Bronchial epithelial cell (primary cell): ENCODE data around the gene TANC1. TPM values are rescaled to one million over a fixed set of nuclear protein-coding genes. Genes with fewer than 3 reads are reported as not detected.

Experiments
- DNase-seq: peaks from one replicate; pipeline ENCODE4 v3.0.0-alpha.2; 2010; ENCODE audit warnings: low read depth
- FAIRE-seq: peaks from 2 replicates; lab custom pipeline; 2011; peaks lifted over from hg19 to GRCh38; lab: Jason Lieb, UNC
- H3K27me3 ChIP-seq: 2 replicates; pipeline ENCODE4 v1.5.1; 2011; ENCODE audit warnings: low read length; ENCODE audit not compliant: control insufficient read depth, insufficient read depth
- H3K36me3 ChIP-seq: 2 replicates; pipeline ENCODE4 v1.5.1; 2011; ENCODE audit warnings: low read length; ENCODE audit not compliant: control insufficient read depth, insufficient read depth
- H3K4me3 ChIP-seq: 2 replicates; pipeline ENCODE4 v1.5.1; 2011; ENCODE audit warnings: mild to moderate bottlenecking, low read depth, low read length, control low read depth
- total RNA-seq: library from RNA; depleted of rRNA; stranded (reverse); fragments of >200 nt; gene quantifications from 2 replicates; pipeline ENCODE4 v1.2.1, GENCODE V29; 2014
- TF ChIP-seq, protein P1 (sequence below): IDR thresholded peaks from 2 replicates; pipeline ENCODE4 v1.5.1; 2011; ENCODE audit warnings: mild to moderate bottlenecking, moderate library complexity, low read length, control low read depth, inconsistent platforms; ENCODE audit not compliant: insufficient read depth, severe bottlenecking

Gene TANC1
- total RNA-seq, 1 donor from 2014 or later, result 29.5 TPM

DNA sequence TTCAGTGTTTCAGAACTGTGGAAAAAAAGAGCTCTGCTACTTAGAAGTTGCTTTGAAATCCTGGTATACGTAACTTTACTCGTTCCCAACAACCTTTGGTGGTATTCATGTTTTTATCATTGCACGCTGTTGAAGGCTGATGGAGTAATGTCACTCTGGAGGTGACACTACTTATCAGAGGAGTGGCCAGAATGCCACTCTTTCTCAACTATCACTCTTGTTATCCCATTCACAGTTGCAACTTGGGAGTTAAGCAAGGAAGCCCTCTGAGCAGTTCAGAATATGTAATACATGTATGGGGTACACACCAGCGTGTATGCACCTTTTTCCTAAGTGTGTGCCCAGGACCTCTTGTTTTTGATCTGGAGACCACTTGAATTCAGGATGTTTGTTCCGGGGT is 53.6 kb downstream of the TANC1 start:
- FAIRE-seq (no peak), DNase-seq (no peak)
- TF ChIP-seq, protein P1, sequence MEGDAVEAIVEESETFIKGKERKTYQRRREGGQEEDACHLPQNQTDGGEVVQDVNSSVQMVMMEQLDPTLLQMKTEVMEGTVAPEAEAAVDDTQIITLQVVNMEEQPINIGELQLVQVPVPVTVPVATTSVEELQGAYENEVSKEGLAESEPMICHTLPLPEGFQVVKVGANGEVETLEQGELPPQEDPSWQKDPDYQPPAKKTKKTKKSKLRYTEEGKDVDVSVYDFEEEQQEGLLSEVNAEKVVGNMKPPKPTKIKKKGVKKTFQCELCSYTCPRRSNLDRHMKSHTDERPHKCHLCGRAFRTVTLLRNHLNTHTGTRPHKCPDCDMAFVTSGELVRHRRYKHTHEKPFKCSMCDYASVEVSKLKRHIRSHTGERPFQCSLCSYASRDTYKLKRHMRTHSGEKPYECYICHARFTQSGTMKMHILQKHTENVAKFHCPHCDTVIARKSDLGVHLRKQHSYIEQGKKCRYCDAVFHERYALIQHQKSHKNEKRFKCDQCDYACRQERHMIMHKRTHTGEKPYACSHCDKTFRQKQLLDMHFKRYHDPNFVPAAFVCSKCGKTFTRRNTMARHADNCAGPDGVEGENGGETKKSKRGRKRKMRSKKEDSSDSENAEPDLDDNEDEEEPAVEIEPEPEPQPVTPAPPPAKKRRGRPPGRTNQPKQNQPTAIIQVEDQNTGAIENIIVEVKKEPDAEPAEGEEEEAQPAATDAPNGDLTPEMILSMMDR, result no peak
- H3K27me3 ChIP-seq, result no peaks in the 10 kb centered on the region
- H3K36me3 ChIP-seq, result no peaks in the 10 kb centered on the region
- no peak overlapping the region for H3K4me3 ChIP-seq

DNA sequence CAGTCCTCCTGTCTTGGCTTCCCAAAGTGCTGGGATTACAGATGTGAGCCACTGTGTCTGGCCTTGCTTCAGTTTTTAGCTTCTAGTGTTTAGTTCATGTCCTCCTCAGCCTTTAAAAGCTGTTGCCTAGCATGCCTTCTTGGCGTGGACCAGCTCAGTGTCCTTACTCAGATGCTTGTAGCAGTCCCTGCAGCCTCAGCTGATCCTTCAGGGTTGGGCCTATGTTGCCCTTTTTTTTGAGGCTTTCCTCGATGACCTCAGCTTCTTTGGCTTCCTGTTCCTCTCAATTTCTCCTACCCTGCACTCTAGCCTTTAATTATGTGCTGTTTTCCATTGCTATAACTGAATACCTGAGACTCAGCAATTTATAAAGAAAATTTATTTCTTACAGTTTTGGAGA is 57.7 kb downstream of the TANC1 start:
- Histone ChIP-seq H3K36me3 (no peaks in the 10 kb centered on the region), H3K27me3 (no peaks in the 10 kb centered on the region), H3K4me3 (no peak overlapping the region)
- FAIRE-seq (no peak), DNase-seq (no peak)
- TF ChIP-seq, protein P1, result no peak

DNA sequence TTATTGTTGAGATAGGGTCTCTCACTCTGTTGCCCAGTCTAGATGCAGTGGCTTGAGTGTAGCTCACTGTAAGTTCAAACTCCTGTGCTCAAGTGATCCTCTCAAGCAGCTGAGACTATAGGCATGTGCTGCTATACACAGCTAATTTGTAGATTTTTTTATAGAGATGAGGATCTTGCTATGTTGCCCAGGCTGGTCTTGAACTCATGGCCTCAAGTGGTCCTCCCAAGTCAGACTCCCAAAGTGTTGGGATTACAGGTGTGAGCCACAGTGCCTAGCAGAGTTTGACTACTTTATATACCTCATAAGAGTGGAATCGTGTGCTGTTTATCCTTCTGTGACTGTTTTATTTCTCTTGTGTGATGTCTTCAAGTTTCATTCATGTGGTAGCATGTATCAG is 60.3 kb downstream of the TANC1 start:
- Histone ChIP-seq H3K27me3 (no peaks in the 10 kb centered on the region), H3K4me3 (no peak overlapping the region), H3K36me3 (peaks cover 1% of the 10 kb centered on the region)
- TF ChIP-seq, protein P1, result no peak
- DNase-seq (no peak), FAIRE-seq (no peak)

DNA sequence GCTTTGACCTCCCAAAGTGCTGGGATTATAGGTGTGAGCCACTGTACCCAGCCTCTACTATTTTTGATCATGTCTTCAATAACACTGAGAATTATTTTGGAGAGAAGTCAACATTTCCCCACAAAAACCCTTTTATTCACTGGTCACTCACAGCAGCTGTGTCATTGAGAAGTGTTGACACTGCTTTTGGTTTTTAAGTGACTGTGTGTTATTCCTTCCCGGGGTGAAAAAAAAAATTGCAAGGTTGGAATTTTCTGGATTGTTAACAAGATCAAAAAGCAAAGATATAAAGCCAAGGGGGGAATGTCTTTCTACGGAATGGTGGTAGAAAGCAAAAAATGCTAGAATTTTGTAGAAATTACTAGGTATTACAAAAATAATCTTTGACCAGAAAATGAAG is 61.5 kb downstream of the TANC1 start:
- Histone ChIP-seq H3K4me3 (no peak overlapping the region), H3K27me3 (no peaks in the 10 kb centered on the region), H3K36me3 (peaks cover 1% of the 10 kb centered on the region)
- DNase-seq (no peak), FAIRE-seq (no peak)
- TF ChIP-seq, protein P1, result no peak

DNA sequence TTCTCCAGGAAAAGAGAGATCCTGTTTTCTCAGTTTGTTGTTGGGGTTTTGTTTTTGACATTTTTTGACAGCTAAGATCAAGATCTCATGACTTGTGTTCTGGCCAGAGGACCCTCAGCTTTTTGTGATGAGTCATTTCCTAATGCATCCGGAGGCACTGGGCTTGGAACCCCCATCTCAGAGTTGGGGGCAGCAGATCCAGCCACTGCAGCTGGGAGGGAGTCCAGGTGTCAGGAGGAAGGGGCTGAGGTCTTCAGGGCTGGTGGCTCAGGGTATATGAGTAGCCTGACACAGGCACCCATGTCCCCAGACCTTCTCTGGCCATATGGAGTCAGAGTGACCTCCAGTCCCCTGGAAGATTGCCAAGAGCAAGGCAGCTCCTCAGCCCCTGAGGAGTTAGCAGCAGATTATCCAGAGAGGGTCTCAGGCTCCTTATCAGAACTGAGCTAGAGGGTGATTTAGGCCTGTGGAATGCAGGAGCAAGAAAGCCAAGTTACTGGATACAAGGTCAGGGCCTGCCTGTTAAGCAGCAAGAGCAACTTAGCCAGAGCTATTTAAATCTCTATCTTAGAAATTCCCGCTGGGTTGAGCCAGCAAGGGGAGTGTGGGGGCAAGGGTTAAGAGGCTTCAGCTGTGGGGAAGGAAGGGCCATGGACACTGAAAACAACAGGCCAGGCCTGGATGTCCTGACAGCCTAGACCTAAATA is 62.4 kb downstream of the TANC1 start:
- Histone ChIP-seq H3K27me3 (no peaks in the 10 kb centered on the region), H3K4me3 (no peak overlapping the region), H3K36me3 (peaks cover 1% of the 10 kb centered on the region)
- TF ChIP-seq, protein P1, result no peak
- DNase-seq, result peak; percentile 59
- FAIRE-seq, result no peak

DNA sequence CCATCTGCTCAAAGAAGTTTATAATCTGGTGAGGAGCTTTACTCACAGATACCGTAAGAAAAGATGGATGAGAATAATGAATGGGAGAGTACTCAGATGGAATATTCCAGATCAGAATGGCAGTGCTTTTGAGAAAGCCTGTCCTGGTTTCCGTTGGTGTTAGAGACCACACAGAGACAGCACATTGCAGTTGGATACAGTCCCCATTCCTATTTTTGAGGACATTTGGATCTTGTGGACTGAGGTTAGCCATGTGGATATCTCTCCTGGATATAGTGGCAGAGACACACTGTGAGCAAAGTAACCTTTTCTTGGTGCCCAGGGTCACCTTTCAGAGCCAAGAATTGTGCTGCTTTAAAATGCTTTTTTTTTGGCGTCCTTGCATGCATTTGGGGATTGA is 63.7 kb downstream of the TANC1 start:
- peaks cover 1% of the 10 kb centered on the region for H3K36me3 ChIP-seq
- no peak for FAIRE-seq
- DNase-seq, result no peak
- H3K4me3 ChIP-seq, result no peak overlapping the region
- H3K27me3 ChIP-seq, result no peaks in the 10 kb centered on the region
- TF ChIP-seq, protein P1, result no peak
